Mucosa of descending colon (tissue), 3 donors: ENCODE data around the gene OSBPL2. TPM values are rescaled to one million over a fixed set of nuclear protein-coding genes. Genes with fewer than 3 reads are reported as not detected.

Experiments used
- ATAC-seq: fragments of 200-7000 bp; cut with Tn5 transposase; one replicate; pipeline ENCODE4 v1.9.1; 2020; ENCODE audit warnings: mild to moderate bottlenecking, moderate library complexity
- DNase-seq, 3 donors: peaks; one replicate each; pipeline ENCODE4 v3.0.0-alpha.2; 2020
- H3K36me3 ChIP-seq: fragments of 200-600 bp; one replicate; pipeline ENCODE4 v1.8.0; 2021; ENCODE audit warnings: low read depth, mild to moderate bottlenecking
- H3K4me1 ChIP-seq: fragments of 200-600 bp; one replicate; pipeline ENCODE4 v1.8.0; 2021; ENCODE audit warnings: low read depth, mild to moderate bottlenecking
- H3K4me3 ChIP-seq: fragments of 200-600 bp; one replicate; pipeline ENCODE4 v1.8.0; 2021; ENCODE audit warnings: mild to moderate bottlenecking
- H3K9me3 ChIP-seq: fragments of 200-600 bp; one replicate; pipeline ENCODE4 v1.8.0; 2021; ENCODE audit warnings: mild to moderate bottlenecking
- intact Hi-C, 2 donors: fragments of 100-400 bp; cut with DNase I in 1 of 2; cut with micrococcal nuclease in 1 of 2; formaldehyde crosslinking; loops; one replicate each; pipeline versions ENCODE4 v1.11.0 to v1.11.1; 2022; cut with DNase I, micrococcal nuclease
- total RNA-seq, 3 donors: library from RNA; stranded (reverse); fragmentation: NEBNext Ultra II Directional in 2 of 3; extraction: Animal tissue kit (Norgen Biotek cat#: 25700) in 2 of 3; gene quantifications; one replicate each; pipeline versions ENCODE4 v1.2.1 to v1.2.4, GENCODE V29; 2021 to 2023
- TF ChIP-seq, protein P1 (sequence below): fragments of 200-600 bp; IDR thresholded peaks from one replicate; pipeline ENCODE4 v1.8.0; 2022; ENCODE audit warnings: antibody characterized with exemption, mild to moderate bottlenecking
- donor health status: DM: no; HTN: no; CAD: no; lungs with moderate emphysema.
- donor health status: DM: no; HTN: no; CAD: no.
- donor health status: DM: no; HTN: yes; CAD: no.

The OSBPL2 gene
- total RNA-seq, 3 donors from 2014 or later, result 87.0 to 111 (median 91.6) TPM

DNA sequence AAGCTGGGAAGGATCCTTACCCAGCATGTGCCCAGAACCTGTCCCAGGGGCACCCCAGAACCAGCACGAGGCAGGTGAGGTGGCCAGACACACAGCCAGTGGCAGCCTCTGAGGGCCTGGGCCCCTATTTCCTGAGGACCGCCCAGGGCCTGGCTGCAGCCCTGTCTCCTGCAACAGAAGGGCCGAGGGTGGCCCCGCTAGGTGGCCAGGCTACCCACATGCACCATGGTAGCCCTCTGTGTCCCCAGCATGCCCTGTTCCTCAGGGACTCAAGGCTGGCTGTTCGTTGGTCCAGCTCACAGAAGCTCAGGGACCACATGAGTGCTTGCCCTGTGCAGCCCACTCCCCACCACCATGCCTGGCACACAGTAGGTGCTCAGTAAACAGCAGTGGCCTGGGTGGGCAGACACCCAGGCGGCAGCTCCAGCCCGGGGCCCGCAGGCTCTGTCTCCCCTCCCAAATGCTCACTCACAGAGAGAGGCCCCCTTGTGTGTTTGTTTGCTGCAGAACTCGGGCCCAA is 26.5 kb upstream of the OSBPL2 start:
- H3K4me3 ChIP-seq, result no peak overlapping the region
- H3K4me1 ChIP-seq, result no peaks in the 10 kb centered on the region
- ATAC-seq (no peak), DNase-seq (peak in 1 of 3 donors; percentile 27)
- no peaks in the 10 kb centered on the region for H3K9me3 ChIP-seq
- H3K36me3 ChIP-seq, result no peaks in the 10 kb centered on the region
- intact Hi-C loops, result no loop called here
- TF ChIP-seq, protein P1, sequence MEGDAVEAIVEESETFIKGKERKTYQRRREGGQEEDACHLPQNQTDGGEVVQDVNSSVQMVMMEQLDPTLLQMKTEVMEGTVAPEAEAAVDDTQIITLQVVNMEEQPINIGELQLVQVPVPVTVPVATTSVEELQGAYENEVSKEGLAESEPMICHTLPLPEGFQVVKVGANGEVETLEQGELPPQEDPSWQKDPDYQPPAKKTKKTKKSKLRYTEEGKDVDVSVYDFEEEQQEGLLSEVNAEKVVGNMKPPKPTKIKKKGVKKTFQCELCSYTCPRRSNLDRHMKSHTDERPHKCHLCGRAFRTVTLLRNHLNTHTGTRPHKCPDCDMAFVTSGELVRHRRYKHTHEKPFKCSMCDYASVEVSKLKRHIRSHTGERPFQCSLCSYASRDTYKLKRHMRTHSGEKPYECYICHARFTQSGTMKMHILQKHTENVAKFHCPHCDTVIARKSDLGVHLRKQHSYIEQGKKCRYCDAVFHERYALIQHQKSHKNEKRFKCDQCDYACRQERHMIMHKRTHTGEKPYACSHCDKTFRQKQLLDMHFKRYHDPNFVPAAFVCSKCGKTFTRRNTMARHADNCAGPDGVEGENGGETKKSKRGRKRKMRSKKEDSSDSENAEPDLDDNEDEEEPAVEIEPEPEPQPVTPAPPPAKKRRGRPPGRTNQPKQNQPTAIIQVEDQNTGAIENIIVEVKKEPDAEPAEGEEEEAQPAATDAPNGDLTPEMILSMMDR, result no peak

DNA sequence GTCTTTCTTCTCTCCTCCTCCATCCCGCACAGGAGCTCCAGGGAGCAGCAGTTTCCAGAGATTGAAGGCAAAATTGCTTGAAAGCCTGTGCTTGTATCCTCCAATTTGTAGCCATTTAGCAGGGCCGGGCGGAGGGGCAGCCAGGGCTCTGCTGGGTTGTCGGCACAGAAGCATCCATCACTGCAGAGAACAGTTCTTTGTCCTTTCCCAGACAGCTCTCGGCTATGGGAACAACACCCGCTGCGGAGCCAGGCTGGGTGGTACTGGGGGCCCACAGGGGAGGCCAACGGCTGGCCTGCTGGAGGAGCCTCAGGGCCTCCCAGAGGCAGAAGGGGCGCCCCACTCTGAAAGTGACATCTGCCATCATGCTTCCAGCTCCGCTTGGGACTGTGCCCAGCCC is 26.0 kb upstream of the OSBPL2 start:
- H3K4me3 ChIP-seq, result no peak overlapping the region
- no peaks in the 10 kb centered on the region for H3K36me3 ChIP-seq
- ATAC-seq (no peak), DNase-seq (peak in 1 of 3 donors; percentile 19)
- H3K9me3 ChIP-seq, result no peaks in the 10 kb centered on the region
- intact Hi-C loops, result no loop called here
- no peaks in the 10 kb centered on the region for H3K4me1 ChIP-seq
- TF ChIP-seq, protein P1, result no peak

DNA sequence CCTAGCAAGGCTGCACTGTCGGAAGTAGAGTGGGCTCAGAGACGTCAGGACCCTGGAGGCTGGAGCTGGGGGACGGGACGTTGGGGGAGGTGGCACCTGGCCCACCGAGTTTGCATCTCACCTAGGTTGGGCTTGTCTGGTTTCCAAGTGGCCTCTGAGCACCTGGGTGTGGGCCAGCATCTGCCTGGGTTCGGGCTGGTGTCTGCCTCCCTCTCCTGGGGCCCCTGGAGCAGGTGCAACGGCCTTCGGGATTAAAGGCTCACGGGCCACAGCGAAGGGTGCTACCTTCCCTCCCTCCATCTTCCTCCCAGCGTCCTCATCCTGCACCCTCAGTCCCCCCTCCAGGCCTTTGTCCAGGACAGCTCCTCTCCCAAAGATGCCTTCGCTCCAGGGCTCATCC is 24.3 kb upstream of the OSBPL2 start:
- Histone ChIP-seq H3K9me3 (no peaks in the 10 kb centered on the region), H3K36me3 (no peaks in the 10 kb centered on the region), H3K4me1 (no peaks in the 10 kb centered on the region), H3K4me3 (no peak overlapping the region)
- DNase-seq (no peak), ATAC-seq (no peak)
- intact Hi-C loops, result no loop called here
- TF ChIP-seq, protein P1, result no peak

DNA sequence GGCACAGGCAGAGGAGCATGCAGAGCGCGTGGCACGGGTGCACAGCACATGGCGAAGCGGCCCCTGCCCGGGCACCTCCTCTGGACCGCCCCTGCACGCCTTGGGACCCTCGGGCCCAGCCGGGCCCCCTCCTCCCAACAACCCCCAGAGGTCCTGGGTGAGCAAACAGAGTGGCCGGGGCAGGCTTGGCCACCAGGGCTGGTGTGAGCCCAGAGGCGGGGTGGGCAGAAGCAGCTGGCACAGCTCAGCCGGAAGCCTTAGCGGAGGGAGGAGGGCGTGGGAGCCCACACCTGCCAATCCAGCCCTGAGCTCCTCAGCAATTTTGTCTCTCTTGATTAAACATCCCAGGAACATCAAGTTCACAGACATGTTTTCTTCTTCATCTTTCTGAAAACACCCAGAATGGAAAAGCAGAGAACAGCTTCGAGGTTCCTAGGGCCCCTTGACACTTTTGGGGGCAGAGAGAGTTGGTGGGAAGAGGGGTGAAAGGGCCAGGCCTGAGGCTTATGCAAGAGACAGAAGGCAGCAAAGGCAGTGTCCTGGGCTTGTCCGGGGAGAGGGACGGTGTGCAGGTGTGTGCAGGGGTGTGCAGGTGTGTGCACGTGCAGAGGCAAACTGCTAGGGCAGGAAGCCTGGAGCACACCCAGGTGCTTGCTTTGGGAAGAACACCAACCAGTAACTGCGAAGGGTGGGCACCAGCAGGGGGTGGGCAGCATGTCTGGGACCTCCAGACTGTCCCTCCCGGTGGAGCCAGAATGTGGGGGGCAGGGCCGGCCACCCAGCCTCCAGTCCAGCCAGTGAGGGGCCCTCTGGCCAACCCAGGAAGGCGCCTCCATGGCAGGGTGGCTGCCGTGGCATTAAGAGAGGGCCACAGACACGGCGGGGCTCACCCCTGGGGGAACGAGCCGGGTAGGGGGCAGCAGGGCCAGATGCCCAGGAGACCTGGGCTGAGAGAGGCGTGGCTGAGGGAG is 23.0 kb upstream of the OSBPL2 start:
- H3K36me3 ChIP-seq, result no peaks in the 10 kb centered on the region
- no peak overlapping the region for H3K4me3 ChIP-seq
- intact Hi-C loops, result no loop called here
- ATAC-seq (no peak), DNase-seq (no peak)
- H3K9me3 ChIP-seq, result no peaks in the 10 kb centered on the region
- TF ChIP-seq, protein P1, result no peak
- peaks cover 5% of the 10 kb centered on the region for H3K4me1 ChIP-seq

DNA sequence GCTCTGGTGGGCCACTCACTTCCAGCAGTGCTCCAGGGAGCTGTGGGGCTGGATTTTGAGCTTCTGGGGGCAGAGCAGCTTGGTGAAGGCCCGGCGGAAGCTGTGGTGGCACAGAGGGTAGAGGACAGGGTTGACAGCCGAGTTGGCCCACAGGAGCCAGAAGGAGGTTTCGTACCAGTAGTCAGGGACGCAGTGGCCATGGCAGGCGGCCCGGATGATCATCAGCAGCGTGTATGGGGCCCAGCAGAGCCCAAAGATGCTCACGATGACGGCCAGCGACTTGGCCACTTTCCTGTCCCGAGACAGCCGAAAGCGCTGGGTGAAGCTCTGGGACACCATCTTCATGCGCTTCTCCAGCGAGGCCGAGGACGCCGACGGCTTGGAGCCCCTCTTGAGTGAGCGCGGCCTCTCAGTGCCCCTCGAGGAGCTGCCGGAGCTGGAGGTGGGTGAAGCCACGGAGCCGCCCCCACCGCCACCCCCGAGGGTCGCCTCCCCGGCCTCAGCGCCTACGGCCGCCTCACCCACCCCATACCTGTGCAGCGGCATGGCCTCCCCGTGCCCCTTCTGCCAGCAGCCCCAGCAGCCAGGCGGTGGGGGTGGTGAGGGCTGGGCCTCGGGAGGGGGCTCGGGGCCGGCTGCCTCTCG is 22.2 kb upstream of the OSBPL2 start:
- H3K4me3 ChIP-seq, result no peak overlapping the region
- TF ChIP-seq, protein P1, result no peak
- no peak for DNase-seq
- peaks cover 5% of the 10 kb centered on the region for H3K4me1 ChIP-seq
- no peaks in the 10 kb centered on the region for H3K9me3 ChIP-seq
- intact Hi-C loops, result no loop called here
- no peaks in the 10 kb centered on the region for H3K36me3 ChIP-seq
- no peak for ATAC-seq
